ENCODE measurements around the gene SHH. TPM values are rescaled to one million over a fixed set of nuclear protein-coding genes. Genes with fewer than 3 reads are reported as not detected.

The SHH gene
- total and polyA plus RNA-seq, 2 experiments from 2014 or later = not detected

GRCh38 chr7:155780884-155781283 is 31.4 kb downstream of the SHH start:
- Histone ChIP-seq H3K27me3 (ENCODE audit: insufficient read depth) (peaks cover 3% of the 10 kb centered on the region), H3K4me1 (ENCODE audit: insufficient read depth) (peaks cover 7% of the 10 kb centered on the region; the same call in 1 of the 2 replicates), H3K9me2 (ENCODE audit: insufficient read depth) (no peaks in the 10 kb centered on the region), H3K79me2 (replicated peaks; ENCODE audit: insufficient read depth) (no peaks in the 10 kb centered on the region), H3F3A (replicated peaks; ENCODE audit: low read depth) (no peaks in the 10 kb centered on the region), H2AFZ (no peak overlapping the region), H4K20me1 (replicated peaks; ENCODE audit: insufficient read depth) (0 out of 2 replicates have a peak, but pooled peaks cover 4% of the 10 kb centered on the region), H3K4me2 (no peak overlapping the region), H3K36me3 (ENCODE audit: insufficient read depth) (no peaks in the 10 kb centered on the region), H3K4me3 (no peak overlapping the region), H3K27ac (ENCODE audit: low read depth) (no peak overlapping the region)
- Mint-ChIP-seq H3K4me1 (peaks cover 29% of the 10 kb centered on the region), H3K9me3 (no peaks in the 10 kb centered on the region), H3K36me3 (ENCODE audit: low read depth) (peaks cover 17% of the 10 kb centered on the region; the same call in 2 of the 3 replicates), H3K4me3 (no peak overlapping the region), H3K27me3 (ENCODE audit: insufficient read depth, low read depth, poor library complexity) (peaks cover 21% of the 10 kb centered on the region), H3K27ac (0 out of 2 replicates have a peak overlapping the region, but pooled peaks have one; percentile 42)
- TF ChIP-seq EZH2 (IDR thresholded peaks at IDR 0.05; ENCODE audit: low read depth, unreplicated experiment) (no peak), EZH2phosphoT487 (IDR thresholded peaks at IDR 0.05; ENCODE audit: unreplicated experiment) (no peak), ZNF114 (CRISPR knock-in tag; IDR thresholded peaks at IDR 0.05) (no peak), NANOG (IDR thresholded peaks at IDR 0.05; ENCODE audit: borderline replicate concordance) (no peak), JUNB (IDR thresholded peaks at IDR 0.05; ENCODE audit: unreplicated experiment) (no peak)
- TF ChIP-seq, protein P1, sequence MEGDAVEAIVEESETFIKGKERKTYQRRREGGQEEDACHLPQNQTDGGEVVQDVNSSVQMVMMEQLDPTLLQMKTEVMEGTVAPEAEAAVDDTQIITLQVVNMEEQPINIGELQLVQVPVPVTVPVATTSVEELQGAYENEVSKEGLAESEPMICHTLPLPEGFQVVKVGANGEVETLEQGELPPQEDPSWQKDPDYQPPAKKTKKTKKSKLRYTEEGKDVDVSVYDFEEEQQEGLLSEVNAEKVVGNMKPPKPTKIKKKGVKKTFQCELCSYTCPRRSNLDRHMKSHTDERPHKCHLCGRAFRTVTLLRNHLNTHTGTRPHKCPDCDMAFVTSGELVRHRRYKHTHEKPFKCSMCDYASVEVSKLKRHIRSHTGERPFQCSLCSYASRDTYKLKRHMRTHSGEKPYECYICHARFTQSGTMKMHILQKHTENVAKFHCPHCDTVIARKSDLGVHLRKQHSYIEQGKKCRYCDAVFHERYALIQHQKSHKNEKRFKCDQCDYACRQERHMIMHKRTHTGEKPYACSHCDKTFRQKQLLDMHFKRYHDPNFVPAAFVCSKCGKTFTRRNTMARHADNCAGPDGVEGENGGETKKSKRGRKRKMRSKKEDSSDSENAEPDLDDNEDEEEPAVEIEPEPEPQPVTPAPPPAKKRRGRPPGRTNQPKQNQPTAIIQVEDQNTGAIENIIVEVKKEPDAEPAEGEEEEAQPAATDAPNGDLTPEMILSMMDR (conservative IDR thresholded peaks at IDR 0.05; ENCODE audit: low read depth in 2 of 2) = no peak
- ATAC-seq (no peak), DNase-seq (ENCODE audit: low spot score) (no peak)

- H3K36me3 ChIP-seq (ENCODE audit: insufficient read depth) = peaks cover 14% of the 10 kb centered on the region
- H4K20me1 ChIP-seq (replicated peaks; ENCODE audit: insufficient read depth) = 0 out of 2 replicates have a peak, but pooled peaks cover 4% of the 10 kb centered on the region
- H3K4me1 Mint-ChIP-seq = peaks cover 29% of the 10 kb centered on the region
- H3K4me3 Mint-ChIP-seq = no peak overlapping the region
- H3F3A ChIP-seq (replicated peaks; ENCODE audit: low read depth) = no peaks in the 10 kb centered on the region
- H3K4me3 ChIP-seq = no peak overlapping the region
- ATAC-seq (no peak), DNase-seq (ENCODE audit: low spot score) (no peak)
- H3K27me3 ChIP-seq (ENCODE audit: insufficient read depth) = no peaks in the 10 kb centered on the region
- peak overlapping the region; percentile 46; the same call in 1 of the 2 replicates for H3K27ac Mint-ChIP-seq
- H3K27me3 Mint-ChIP-seq (ENCODE audit: insufficient read depth, low read depth, poor library complexity) = peaks cover 13% of the 10 kb centered on the region
- no peaks in the 10 kb centered on the region for H3K9me2 ChIP-seq (ENCODE audit: insufficient read depth)
- H3K4me1 ChIP-seq (ENCODE audit: insufficient read depth) = peaks cover 7% of the 10 kb centered on the region; the same call in 1 of the 2 replicates
- no peak overlapping the region for H3K4me2 ChIP-seq
- peaks cover 25% of the 10 kb centered on the region; the same call in 2 of the 3 replicates for H3K36me3 Mint-ChIP-seq (ENCODE audit: low read depth)
- no peak for TF ChIP-seq REST (IDR thresholded peaks at IDR 0.05; ENCODE audit: unreplicated experiment)
- no peak for TF ChIP-seq ZNF114 (CRISPR knock-in tag; IDR thresholded peaks at IDR 0.05)
- TF ChIP-seq EZH2 (IDR thresholded peaks at IDR 0.05; ENCODE audit: low read depth, unreplicated experiment) = no peak
- no peak for TF ChIP-seq STAT1 (IDR thresholded peaks at IDR 0.05; ENCODE audit: unreplicated experiment)
- TF ChIP-seq POLR2AphosphoS5 (IDR thresholded peaks at IDR 0.05; ENCODE audit: low read depth) = no peak
- TF ChIP-seq ZNF331 (CRISPR knock-in tag; IDR thresholded peaks at IDR 0.05; ENCODE audit: low read depth) = no peak
- TF ChIP-seq, protein P2, sequence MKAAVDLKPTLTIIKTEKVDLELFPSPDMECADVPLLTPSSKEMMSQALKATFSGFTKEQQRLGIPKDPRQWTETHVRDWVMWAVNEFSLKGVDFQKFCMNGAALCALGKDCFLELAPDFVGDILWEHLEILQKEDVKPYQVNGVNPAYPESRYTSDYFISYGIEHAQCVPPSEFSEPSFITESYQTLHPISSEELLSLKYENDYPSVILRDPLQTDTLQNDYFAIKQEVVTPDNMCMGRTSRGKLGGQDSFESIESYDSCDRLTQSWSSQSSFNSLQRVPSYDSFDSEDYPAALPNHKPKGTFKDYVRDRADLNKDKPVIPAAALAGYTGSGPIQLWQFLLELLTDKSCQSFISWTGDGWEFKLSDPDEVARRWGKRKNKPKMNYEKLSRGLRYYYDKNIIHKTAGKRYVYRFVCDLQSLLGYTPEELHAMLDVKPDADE (IDR thresholded peaks at IDR 0.05) = no peak
- no peak overlapping the region for H3K27ac ChIP-seq (ENCODE audit: low read depth)
- no peaks in the 10 kb centered on the region for H3K79me2 ChIP-seq (replicated peaks; ENCODE audit: insufficient read depth)
- no peaks in the 10 kb centered on the region for H3K9me3 Mint-ChIP-seq
- no peak overlapping the region for H2AFZ ChIP-seq
These were observed 33.9 kb downstream of the SHH start for GRCh38 chr7:155778349-155778748.

All from GM23338 (cell line).